ENCODE measurements around the gene FKBP8. TPM values are rescaled to one million over a fixed set of nuclear protein-coding genes. Genes with fewer than 3 reads are reported as not detected.

FKBP8 gene
- total RNA-seq, 1 donor from 2014 or later: 246 TPM

GRCh38 chr19:18496167-18496979 is 47.0 kb downstream of the FKBP8 start:
- H4K20me1 ChIP-seq (ENCODE audit: insufficient read depth, low read length): peaks cover 100% of the 10 kb centered on the region
- Mint-ChIP-seq H3K27ac (ENCODE audit: unreplicated experiment) (peak overlapping the region; percentile 78), H3K9me3 (ENCODE audit: unreplicated experiment) (no peaks in the 10 kb centered on the region), H3K4me3 (ENCODE audit: unreplicated experiment) (peak overlapping the region; percentile 54), H3K36me3 (ENCODE audit: low read depth, unreplicated experiment) (no peaks in the 10 kb centered on the region), H3K4me1 (ENCODE audit: low read depth, unreplicated experiment) (peaks cover 38% of the 10 kb centered on the region), H3K27me3 (ENCODE audit: low read depth, unreplicated experiment) (no peaks in the 10 kb centered on the region)
- no peak overlapping the region for H3K4me3 ChIP-seq (ENCODE audit: insufficient read depth, low read depth, low read length)
- H3K4me2 ChIP-seq (ENCODE audit: low read length): peak overlapping the region; percentile 12
- no peak overlapping the region for H3K9ac ChIP-seq (ENCODE audit: low read length)
- no peak overlapping the region for H3K27ac ChIP-seq (ENCODE audit: low read depth, low read length)
- DNase-seq (ENCODE audit: low read depth) (peak; percentile 44), FAIRE-seq (no peak)
- TF ChIP-seq EZH2 (IDR thresholded peaks at IDR 0.05; ENCODE audit: insufficient read depth, low read length): no peak
- TF ChIP-seq CTCF (IDR thresholded peaks at IDR 0.05; ENCODE audit: insufficient read depth, low read depth, low read length): no peak
- H3K27me3 ChIP-seq (ENCODE audit: insufficient read depth, low read length): no peaks in the 10 kb centered on the region
- H3K79me2 ChIP-seq (ENCODE audit: insufficient read depth, low read length): peaks cover 99% of the 10 kb centered on the region
- H3K36me3 ChIP-seq (ENCODE audit: insufficient read depth, low read length): no peaks in the 10 kb centered on the region
- no peak overlapping the region for H2AFZ ChIP-seq (ENCODE audit: low read depth, low read length)
- peaks cover 19% of the 10 kb centered on the region for H3K4me1 ChIP-seq (ENCODE audit: insufficient read depth, low read length)
- H3K9me3 ChIP-seq (ENCODE audit: insufficient read depth, low read depth, low read length): no peaks in the 10 kb centered on the region

- Histone ChIP-seq H3K36me3 (ENCODE audit: insufficient read depth, low read length) (no peaks in the 10 kb centered on the region), H3K4me2 (ENCODE audit: low read length) (no peak overlapping the region), H4K20me1 (ENCODE audit: insufficient read depth, low read length) (peaks cover 99% of the 10 kb centered on the region)
Measured at GRCh38 chr19:18495204-18495911, 48.0 kb downstream of the FKBP8 start.

More at GRCh38 chr19:18495204-18495911, 48.0 kb downstream of the FKBP8 start:
- FAIRE-seq (no peak), DNase-seq (ENCODE audit: low read depth) (no peak)
- Histone ChIP-seq H3K4me3 (ENCODE audit: insufficient read depth, low read depth, low read length) (no peak overlapping the region), H3K9me3 (ENCODE audit: insufficient read depth, low read depth, low read length) (no peaks in the 10 kb centered on the region), H3K79me2 (ENCODE audit: insufficient read depth, low read length) (peaks cover 97% of the 10 kb centered on the region), H3K27ac (ENCODE audit: low read depth, low read length) (no peak overlapping the region), H2AFZ (ENCODE audit: low read depth, low read length) (no peak overlapping the region), H3K27me3 (ENCODE audit: insufficient read depth, low read length) (no peaks in the 10 kb centered on the region), H3K4me1 (ENCODE audit: insufficient read depth, low read length) (peaks cover 14% of the 10 kb centered on the region), H3K9ac (ENCODE audit: low read length) (no peak overlapping the region)
- TF ChIP-seq EZH2 (IDR thresholded peaks at IDR 0.05; ENCODE audit: insufficient read depth, low read length): no peak
- no peak for TF ChIP-seq CTCF (IDR thresholded peaks at IDR 0.05; ENCODE audit: insufficient read depth, low read depth, low read length)
- Mint-ChIP-seq H3K27me3 (ENCODE audit: low read depth, unreplicated experiment) (no peaks in the 10 kb centered on the region), H3K4me3 (ENCODE audit: unreplicated experiment) (no peak overlapping the region), H3K36me3 (ENCODE audit: low read depth, unreplicated experiment) (peaks cover 2% of the 10 kb centered on the region), H3K4me1 (ENCODE audit: low read depth, unreplicated experiment) (peaks cover 38% of the 10 kb centered on the region), H3K27ac (ENCODE audit: unreplicated experiment) (peak overlapping the region; percentile 78), H3K9me3 (ENCODE audit: unreplicated experiment) (no peaks in the 10 kb centered on the region)
